Endothelial cell of umbilical vein (primary cell): Measurements from ENCODE around the gene ATXN2.

Experiments
- EZH2 ChIP-seq: IDR thresholded peaks from 2 replicates; pipeline ENCODE4 v1.6.1; 2012; ENCODE audit warnings: borderline replicate concordance, low read depth, mild to moderate bottlenecking, moderate library complexity, low read length, inconsistent platforms; ENCODE audit not compliant: severe bottlenecking
- FOS ChIP-seq: IDR thresholded peaks from 2 replicates; pipeline ENCODE4 v1.6.1; 2011; ENCODE audit warnings: mild to moderate bottlenecking, low read length, moderate library complexity, borderline replicate concordance; ENCODE audit not compliant: insufficient read depth
- GATA2 ChIP-seq: IDR thresholded peaks from 2 replicates; pipeline ENCODE4 v1.7.0; 2011; ENCODE audit warnings: low read depth, mild to moderate bottlenecking, moderate library complexity, mixed read lengths, low read length; ENCODE audit not compliant: insufficient read length, insufficient read depth
- JUN ChIP-seq: IDR thresholded peaks from 2 replicates; pipeline ENCODE4 v1.6.1; 2011; ENCODE audit warnings: borderline replicate concordance, low read depth; ENCODE audit not compliant: insufficient read length, insufficient read depth
- MAX ChIP-seq: IDR thresholded peaks from 2 replicates; pipeline ENCODE4 v1.6.1; 2011; ENCODE audit not compliant: insufficient read depth, insufficient read length
- MYC ChIP-seq: IDR thresholded peaks from one replicate; pipeline ENCODE4 v1.6.1; 2011; ENCODE audit warnings: mild to moderate bottlenecking, low read depth, low read length
- POLR2A ChIP-seq: IDR thresholded peaks from 2 replicates; pipeline ENCODE4 v1.6.1; 2012; ENCODE audit warnings: low read depth, mild to moderate bottlenecking, control low read depth, low read length
- POLR2AphosphoS5 ChIP-seq: IDR thresholded peaks from 2 replicates; pipeline ENCODE4 v1.6.1; 2012; ENCODE audit warnings: low read depth, mild to moderate bottlenecking, control low read depth, low read length, moderate library complexity; ENCODE audit not compliant: insufficient read depth
- TF ChIP-seq, protein P1 (sequence below), 2 donors: IDR thresholded peaks; 1 replicate in 1 of 2; 2 replicates in 1 of 2; pipeline ENCODE4 v1.5.1; 2011; ENCODE audit warnings: low read length in 2 of 2, mild to moderate bottlenecking in 2 of 2, moderate library complexity in 2 of 2, control low read depth in 1 of 2, inconsistent platforms in 1 of 2, low read depth in 1 of 2; ENCODE audit not compliant: insufficient read depth in 1 of 2; ENCODE audit errors: extremely low read depth in 1 of 2

- TF ChIP-seq POLR2A (no peak), EZH2 (no peak), GATA2 (no peak), MAX (no peak), POLR2AphosphoS5 (no peak), MYC (no peak), FOS (no peak), JUN (no peak)
- TF ChIP-seq, protein P1, sequence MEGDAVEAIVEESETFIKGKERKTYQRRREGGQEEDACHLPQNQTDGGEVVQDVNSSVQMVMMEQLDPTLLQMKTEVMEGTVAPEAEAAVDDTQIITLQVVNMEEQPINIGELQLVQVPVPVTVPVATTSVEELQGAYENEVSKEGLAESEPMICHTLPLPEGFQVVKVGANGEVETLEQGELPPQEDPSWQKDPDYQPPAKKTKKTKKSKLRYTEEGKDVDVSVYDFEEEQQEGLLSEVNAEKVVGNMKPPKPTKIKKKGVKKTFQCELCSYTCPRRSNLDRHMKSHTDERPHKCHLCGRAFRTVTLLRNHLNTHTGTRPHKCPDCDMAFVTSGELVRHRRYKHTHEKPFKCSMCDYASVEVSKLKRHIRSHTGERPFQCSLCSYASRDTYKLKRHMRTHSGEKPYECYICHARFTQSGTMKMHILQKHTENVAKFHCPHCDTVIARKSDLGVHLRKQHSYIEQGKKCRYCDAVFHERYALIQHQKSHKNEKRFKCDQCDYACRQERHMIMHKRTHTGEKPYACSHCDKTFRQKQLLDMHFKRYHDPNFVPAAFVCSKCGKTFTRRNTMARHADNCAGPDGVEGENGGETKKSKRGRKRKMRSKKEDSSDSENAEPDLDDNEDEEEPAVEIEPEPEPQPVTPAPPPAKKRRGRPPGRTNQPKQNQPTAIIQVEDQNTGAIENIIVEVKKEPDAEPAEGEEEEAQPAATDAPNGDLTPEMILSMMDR (IDR thresholded peaks at IDR 0.05; ENCODE audit: extremely low read depth in 1 of 2, insufficient read depth in 1 of 2, low read depth in 1 of 2, low read length in 2 of 2): no peak
Observed at GRCh38 chr12:111626230-111626629, 27.1 kb upstream of the ATXN2 start.
